Body of pancreas (tissue), 4 donors: ENCODE data around the gene SH3PXD2A.

Source experiments
- POLR2A ChIP-seq, 3 donors: fragments of 450-650 bp; IDR thresholded peaks; one replicate each; pipeline ENCODE4 v1.6.1; 2016; ENCODE audit warnings: antibody characterized with exemption in 3 of 3, mild to moderate bottlenecking in 2 of 3
- TF ChIP-seq, protein P1 (sequence below), 7 experiments: fragments of 450-650 bp in 4 of 7; fragments of 200-600 bp in 3 of 7; sonication (generic) in 3 of 7; IDR thresholded peaks; one replicate each; pipeline ENCODE4 v1.5.1; 2016 to 2019; ENCODE audit warnings: antibody characterized with exemption in 7 of 7

DNA sequence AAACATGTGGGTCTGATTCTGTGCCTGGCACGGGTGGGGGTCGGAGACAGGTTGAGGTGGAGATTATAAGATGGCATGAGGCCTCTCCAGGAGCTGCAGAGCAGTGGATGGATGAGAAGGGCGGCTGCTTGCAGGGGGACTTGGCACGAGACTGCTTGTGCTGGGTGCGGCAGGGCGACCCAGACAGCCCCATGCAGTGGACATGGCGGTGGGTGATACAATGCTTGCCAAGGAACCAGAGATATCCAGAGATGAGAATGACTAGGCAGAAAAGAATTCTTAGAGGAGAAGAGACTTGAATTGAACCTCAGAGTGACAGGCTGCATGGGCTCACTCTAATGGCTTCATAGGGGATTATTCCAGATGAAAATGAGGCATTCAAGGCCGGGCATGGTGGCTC, 216.4 kb downstream of the SH3PXD2A start:
- TF ChIP-seq, protein P1, sequence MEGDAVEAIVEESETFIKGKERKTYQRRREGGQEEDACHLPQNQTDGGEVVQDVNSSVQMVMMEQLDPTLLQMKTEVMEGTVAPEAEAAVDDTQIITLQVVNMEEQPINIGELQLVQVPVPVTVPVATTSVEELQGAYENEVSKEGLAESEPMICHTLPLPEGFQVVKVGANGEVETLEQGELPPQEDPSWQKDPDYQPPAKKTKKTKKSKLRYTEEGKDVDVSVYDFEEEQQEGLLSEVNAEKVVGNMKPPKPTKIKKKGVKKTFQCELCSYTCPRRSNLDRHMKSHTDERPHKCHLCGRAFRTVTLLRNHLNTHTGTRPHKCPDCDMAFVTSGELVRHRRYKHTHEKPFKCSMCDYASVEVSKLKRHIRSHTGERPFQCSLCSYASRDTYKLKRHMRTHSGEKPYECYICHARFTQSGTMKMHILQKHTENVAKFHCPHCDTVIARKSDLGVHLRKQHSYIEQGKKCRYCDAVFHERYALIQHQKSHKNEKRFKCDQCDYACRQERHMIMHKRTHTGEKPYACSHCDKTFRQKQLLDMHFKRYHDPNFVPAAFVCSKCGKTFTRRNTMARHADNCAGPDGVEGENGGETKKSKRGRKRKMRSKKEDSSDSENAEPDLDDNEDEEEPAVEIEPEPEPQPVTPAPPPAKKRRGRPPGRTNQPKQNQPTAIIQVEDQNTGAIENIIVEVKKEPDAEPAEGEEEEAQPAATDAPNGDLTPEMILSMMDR (IDR thresholded peaks at IDR 0.05), result no peak
- no peak for TF ChIP-seq POLR2A (IDR thresholded peaks at IDR 0.05)
